K562 (cell line): ENCODE results near the gene ABHD16A. TPM values are rescaled to one million over a fixed set of nuclear protein-coding genes. Genes with fewer than 3 reads are reported as not detected.
A peak's percentile ranks its signal among the peaks of the same experiment; 100 is the strongest.

Experiments used
- ATF1 ChIP-seq, 2 experiments: fragments of 450-650 bp in 1 of 2; IDR thresholded peaks; 2 replicates each; pipeline ENCODE4 v1.6.1; 2016; ENCODE audit warnings: missing compliant biosample characterization in 1 of 2, missing genetic modification characterization in 1 of 2
- CREB1 ChIP-seq, 2 experiments: sonication (generic) in 1 of 2; formaldehyde crosslinking in 1 of 2; IDR thresholded peaks; 2 replicates each; pipeline versions ENCODE4 v1.6.1 to v1.8.0; 2012 to 2022; ENCODE audit warnings: inconsistent platforms in 1 of 2, mild to moderate bottlenecking in 1 of 2, missing genetic modification reagents in 1 of 2, moderate library complexity in 1 of 2
- CUX1 ChIP-seq: fragments of 200-800 bp; sonication (Bioruptor generic); IDR thresholded peaks from 2 replicates; pipeline ENCODE4 v1.6.1; 2016; ENCODE audit warnings: missing genetic modification characterization, missing compliant biosample characterization
- HEY1 ChIP-seq: fragments of 250-450 bp; sonication (Bioruptor Pico); IDR thresholded peaks from 2 replicates; pipeline ENCODE4 v1.5.0; 2020; ENCODE audit warnings: mild to moderate bottlenecking, moderate library complexity, borderline replicate concordance
- ZBTB5 ChIP-seq: fragments of 450-650 bp; IDR thresholded peaks from 2 replicates; pipeline ENCODE4 v1.6.1; 2017; ENCODE audit warnings: antibody characterized with exemption
- ZNF431 ChIP-seq: sonication (generic); formaldehyde crosslinking; IDR thresholded peaks from 2 replicates; pipeline ENCODE4 v1.8.0; 2022; ENCODE audit warnings: mild to moderate bottlenecking, missing genetic modification reagents
- ZNF740 ChIP-seq, 3 experiments: fragments of 200-800 bp in 1 of 3; sonication (Bioruptor generic) in 1 of 3; sonication (generic) in 1 of 3; formaldehyde crosslinking in 1 of 3; IDR thresholded peaks; 2 replicates each; pipeline versions ENCODE4 v1.6.1 to v1.8.0; 2016 to 2022; ENCODE audit warnings: mild to moderate bottlenecking in 2 of 3, missing compliant biosample characterization in 2 of 3, missing genetic modification characterization in 2 of 3, missing genetic modification reagents in 1 of 3
- polyA plus RNA-seq, 8 experiments: library from polyadenylated mRNA; depleted of rRNA in 4 of 8; stranded (reverse) in 5 of 8; unstranded in 3 of 8; fragments of >200 nt; fragmentation: Nextera tagmentation in 2 of 8; fragmentation: Illumina TruSeq in 1 of 8; extraction: Ambion mirVana in 2 of 8; extraction: Trizol in 1 of 8; gene quantifications; 2 replicates each; pipeline versions ENCODE4 v1.2.1 to v1.2.3, GENCODE V29; 2011 to 2014; ENCODE audit warnings: inconsistent platforms in 1 of 8, missing spikeins in 1 of 8
- total RNA-seq, 7 experiments: library from RNA; depleted of rRNA in 6 of 7; stranded (reverse); fragments of >200 nt in 6 of 7; fragmentation: Illumina TruSeq in 2 of 7; extraction: Trizol in 2 of 7; gene quantifications; 2 replicates each; pipeline versions ENCODE4 v1.2.1 to v1.2.3, GENCODE V29; 2011 to 2021; ENCODE audit warnings: low replicate concordance in 1 of 7

ABHD16A gene
- total and polyA plus RNA-seq, 9 of the 15 experiments (the other 6 are each of a cell fraction or from before 2014, with no cell fraction given) = 25.8 to 120 (median 81.6) TPM

DNA sequence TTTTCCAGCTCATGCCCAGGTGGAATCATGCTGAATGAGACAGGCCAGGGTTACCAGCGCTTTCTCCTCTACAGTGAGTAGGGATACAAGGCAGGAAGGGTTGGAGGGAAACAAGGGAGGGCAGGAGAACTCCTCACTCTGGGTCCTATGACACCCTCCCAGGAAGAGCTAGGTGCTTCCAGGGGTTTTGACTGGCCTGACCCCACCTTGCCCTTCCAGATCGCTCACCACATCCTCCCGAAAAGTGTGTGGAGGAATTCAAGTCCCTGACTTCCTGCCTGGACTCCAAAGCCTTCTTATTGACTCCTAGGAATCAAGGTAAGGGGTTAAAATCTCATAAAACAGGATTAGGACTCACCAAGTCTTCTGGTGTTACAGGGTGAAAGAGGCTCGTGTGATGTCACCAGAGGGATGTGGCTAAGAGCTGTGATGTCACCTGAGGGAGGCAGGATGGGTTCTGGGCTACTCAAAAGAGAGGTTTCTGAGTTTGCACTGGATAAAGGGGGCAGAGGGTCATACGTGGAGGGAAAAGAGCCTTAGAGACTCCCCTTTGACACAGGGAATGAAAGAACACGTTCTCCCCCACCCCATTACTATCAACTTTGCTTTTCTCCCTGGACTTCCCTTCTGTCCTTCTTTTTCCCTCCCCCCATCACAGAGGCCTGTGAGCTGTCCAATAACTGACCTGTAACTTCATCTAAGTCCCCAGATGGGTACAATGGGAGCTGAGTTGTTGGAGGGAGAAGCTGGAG is 45.5 kb downstream of the ABHD16A start (continued):
- TF ChIP-seq ZNF740 (CRISPR knock-in tag; IDR thresholded peaks at IDR 0.05) = 0 out of 2 replicates have a peak, but pooled peaks have one; percentile 43
- no peak for TF ChIP-seq ZNF740 (tag; IDR thresholded peaks at IDR 0.05)
- TF ChIP-seq HEY1 (CRISPR knock-in tag) = no peak
- TF ChIP-seq ZBTB5 = no peak
- TF ChIP-seq CREB1 (IDR thresholded peaks at IDR 0.05) = peak; percentile 87
- TF ChIP-seq CREB1 (CRISPR knock-in tag; IDR thresholded peaks at IDR 0.05) = peak; percentile 62; the same call in 1 of the 2 replicates
- no peak for TF ChIP-seq ATF1 (CRISPR knock-in tag; IDR thresholded peaks at IDR 0.05)
- peak; percentile 90 for TF ChIP-seq ATF1 (tag; IDR thresholded peaks at IDR 0.05)
- peak; percentile 42; the same call in 1 of the 2 replicates for TF ChIP-seq ZNF431 (CRISPR knock-in tag)
- TF ChIP-seq CUX1 (CRISPR knock-in tag) = 0 out of 2 replicates have a peak, but pooled peaks have one; percentile 50
